Esophagus squamous epithelium (tissue), 5 donors: ENCODE data around the gene KCNK5. TPM values are rescaled to one million over a fixed set of nuclear protein-coding genes. Genes with fewer than 3 reads are reported as not detected.

ENCODE experiments used
- DNase-seq: peaks from one replicate; lab custom pipeline; 2025; lab: John Stamatoyannopoulos, UW
- H3K27ac ChIP-seq, 4 donors: fragments of 200-600 bp; sonication (generic); one replicate each; pipeline ENCODE4 v1.5.1; 2016 to 2019; ENCODE audit warnings: mild to moderate bottlenecking in 1 of 4
- H3K27me3 ChIP-seq, 4 donors: fragments of 200-600 bp; sonication (generic); 1 replicate in 3 of 4; 2 replicates in 1 of 4; pipeline versions ENCODE4 v1.5.1 to v1.6.0; 2017 to 2021; ENCODE audit warnings: antibody characterized with exemption in 1 of 4
- H3K36me3 ChIP-seq, 3 donors: fragments of 200-600 bp; sonication (generic); one replicate each; pipeline ENCODE4 v1.5.1; 2016 to 2019
- H3K4me1 ChIP-seq, 3 donors: fragments of 200-600 bp; sonication (generic); one replicate each; pipeline ENCODE4 v1.5.1; 2017 to 2019
- H3K4me3 ChIP-seq, 4 donors: fragments of 200-600 bp; sonication (generic); 1 replicate in 3 of 4; 2 replicates in 1 of 4; pipeline ENCODE4 v1.5.1; 2016 to 2019; ENCODE audit warnings: mild to moderate bottlenecking in 2 of 4, moderate library complexity in 1 of 4
- H3K9me3 ChIP-seq, 3 donors: fragments of 200-600 bp; sonication (generic); one replicate each; pipeline ENCODE4 v1.5.1; 2016 to 2019
- CTCF ChIP-seq, 6 experiments: fragments of 450-650 bp in 4 of 6; fragments of 200-600 bp in 2 of 6; sonication (generic) in 2 of 6; IDR thresholded peaks; one replicate each; pipeline ENCODE4 v1.5.1; 2016 to 2019; ENCODE audit warnings: antibody characterized with exemption in 6 of 6, mild to moderate bottlenecking in 4 of 6, moderate library complexity in 4 of 6
- POLR2A ChIP-seq, 4 donors: fragments of 450-650 bp; IDR thresholded peaks; one replicate each; pipeline ENCODE4 v1.6.1; 2017; ENCODE audit warnings: antibody characterized with exemption in 4 of 4, mild to moderate bottlenecking in 4 of 4, moderate library complexity in 3 of 4
- WGBS, 2 donors: methylation state at CpG; one replicate each; pipeline ENCODE4 v1.1.5; 2018; 5-methylcytosine and 5-hydroxymethylcytosine counted together
- intact Hi-C: fragments of 100-400 bp; cut with DNase I; formaldehyde crosslinking; loops from one replicate; pipeline ENCODE4 v1.15.0; 2022
- total RNA-seq, 4 donors: library from RNA; depleted of rRNA; stranded (reverse); fragments of >200 nt; gene quantifications; one replicate each; pipeline ENCODE4 v1.1.0, GENCODE V29; 2016
- donor health status: DM: yes; HTN: yes; CAD: no.

Gene KCNK5
- total RNA-seq, 4 donors from 2014 or later, result 6.1 to 11.0 (median 8.7) TPM

GRCh38 chr6:39213195-39213920, 15.9 kb downstream of the KCNK5 start:
- TF ChIP-seq CTCF (IDR thresholded peaks at IDR 0.05), result no peak
- intact Hi-C loops, result no loop called here
- no peak for DNase-seq
- no peak overlapping the region for H3K27ac ChIP-seq
- no peak overlapping the region for H3K4me3 ChIP-seq
- WGBS, 2 donors, result 65 to 77% methylated on average over 7 to 8 of the region's 8 CpGs
- no peaks in the 10 kb centered on the region for H3K9me3 ChIP-seq
- peaks cover 17 to 67% (median 27%) of the 10 kb centered on the region in 3 donors for H3K4me1 ChIP-seq
- H3K36me3 ChIP-seq, result peaks cover 0 to 15% (median 0%) of the 10 kb centered on the region in 3 donors
- H3K27me3 ChIP-seq, result no peaks in the 10 kb centered on the region

GRCh38 chr6:39211183-39211582, 18.1 kb downstream of the KCNK5 start:
- DNase-seq, result no peak
- Histone ChIP-seq H3K4me3 (no peak overlapping the region), H3K27me3 (no peaks in the 10 kb centered on the region), H3K4me1 (peaks cover 18 to 82% (median 34%) of the 10 kb centered on the region in 3 donors), H3K27ac (no peak overlapping the region), H3K9me3 (no peaks in the 10 kb centered on the region), H3K36me3 (peaks cover 0 to 14% (median 0%) of the 10 kb centered on the region in 3 donors)
- WGBS, 2 donors, result 91 to 95% methylated on average over 5 to 6 of the region's 10 CpGs
- TF ChIP-seq CTCF (IDR thresholded peaks at IDR 0.05) (no peak), POLR2A (IDR thresholded peaks at IDR 0.05) (no peak)
- intact Hi-C loops, result no loop called here

- Histone ChIP-seq H3K27ac (peak overlapping the region in 1 of 4 donors; percentile 76), H3K9me3 (no peaks in the 10 kb centered on the region), H3K27me3 (no peaks in the 10 kb centered on the region), H3K4me3 (no peak overlapping the region), H3K4me1 (peaks cover 20 to 83% (median 33%) of the 10 kb centered on the region in 3 donors), H3K36me3 (peaks cover 0 to 10% (median 0%) of the 10 kb centered on the region in 3 donors)
- 50 to 61% methylated on average over 3 of the region's 5 CpGs for WGBS, 2 donors
- TF ChIP-seq CTCF (IDR thresholded peaks at IDR 0.05) (no peak), POLR2A (IDR thresholded peaks at IDR 0.05) (no peak)
- DNase-seq, result no peak
- intact Hi-C loops, result no loop called here
Observed at GRCh38 chr6:39210450-39210849, 18.8 kb downstream of the KCNK5 start.

GRCh38 chr6:39209911-39210310, 19.4 kb downstream of the KCNK5 start:
- H3K27me3 ChIP-seq, result no peaks in the 10 kb centered on the region
- no peak for TF ChIP-seq POLR2A (IDR thresholded peaks at IDR 0.05)
- TF ChIP-seq CTCF (IDR thresholded peaks at IDR 0.05), result no peak
- intact Hi-C loops, result no loop called here
- no peak overlapping the region for H3K4me3 ChIP-seq
- H3K36me3 ChIP-seq, result peaks cover 0 to 10% (median 0%) of the 10 kb centered on the region in 3 donors
- peaks cover 16 to 83% (median 33%) of the 10 kb centered on the region in 3 donors for H3K4me1 ChIP-seq
- WGBS, 2 donors, result 23 to 33% methylated on average over 4 to 5 of the region's 6 CpGs
- DNase-seq, result no peak
- H3K9me3 ChIP-seq, result no peaks in the 10 kb centered on the region
- peak overlapping the region; percentile 36 to 80 (median 64) for H3K27ac ChIP-seq

GRCh38 chr6:39209360-39209811, 19.9 kb downstream of the KCNK5 start:
- Histone ChIP-seq H3K36me3 (peaks cover 0 to 10% (median 0%) of the 10 kb centered on the region in 3 donors), H3K27me3 (no peaks in the 10 kb centered on the region), H3K4me3 (no peak overlapping the region), H3K27ac (peak overlapping the region; percentile 36 to 80 (median 64)), H3K4me1 (peaks cover 13 to 83% (median 36%) of the 10 kb centered on the region in 3 donors), H3K9me3 (no peaks in the 10 kb centered on the region)
- WGBS, 2 donors, result 19 to 35% methylated on average over 3 to 6 of the region's 6 CpGs
- DNase-seq, result no peak
- intact Hi-C loops, result no loop called here
- TF ChIP-seq POLR2A (IDR thresholded peaks at IDR 0.05) (no peak), CTCF (IDR thresholded peaks at IDR 0.05) (no peak)
